GM21447 (cell line): ENCODE data around the gene ZNF655.

Experiments
- ATAC-seq: cut with Tn5 transposase; IDR thresholded peaks from one replicate; pipeline ENCODE4 v1.9.1; 2021; ENCODE audit not compliant: unreplicated experiment

ZNF655 gene

DNA sequence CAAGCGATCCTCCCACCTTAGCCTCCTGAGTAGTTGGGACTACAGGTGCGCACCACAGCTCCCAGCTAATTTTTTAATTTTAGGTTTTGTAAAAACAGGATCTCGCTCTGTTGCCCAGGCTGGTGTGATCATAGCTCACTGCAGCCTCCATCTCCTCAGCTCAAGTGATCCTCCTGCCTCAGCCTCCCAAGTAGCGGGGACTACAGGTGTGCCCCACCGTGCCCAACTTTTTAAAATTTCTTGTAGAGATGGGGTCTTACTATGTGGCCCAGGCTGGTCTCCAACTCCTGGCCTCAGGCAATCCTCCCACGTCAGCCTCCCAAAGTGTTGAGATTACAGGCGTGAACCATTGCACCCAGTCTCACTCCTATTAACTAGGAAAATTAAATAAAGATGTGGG, 47.1 kb downstream of the ZNF655 start:
- no peak for ATAC-seq

DNA sequence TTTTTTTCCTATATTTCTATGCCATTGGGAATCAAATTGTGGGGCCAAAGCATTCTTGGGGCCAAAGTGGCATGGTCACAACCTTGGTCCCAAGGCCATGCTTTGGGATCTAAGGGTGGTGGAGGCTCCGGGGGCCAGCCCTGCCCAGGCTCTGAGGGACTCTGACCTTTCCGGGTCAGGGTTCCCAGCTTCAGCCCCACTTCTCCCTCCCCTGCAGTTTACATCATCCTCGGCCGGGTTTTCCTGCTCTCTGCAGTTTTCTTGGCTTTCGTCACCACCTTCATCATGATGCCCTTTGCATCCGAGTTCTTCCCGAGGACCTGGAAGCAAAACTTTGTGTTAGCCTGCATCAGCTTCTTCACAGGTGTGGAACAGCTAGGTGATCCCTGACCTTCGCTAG, 48.1 kb downstream of the ZNF655 start:
- no peak for ATAC-seq

GRCh38 chr7:99607548-99607947, 49.1 kb downstream of the ZNF655 start:
- ATAC-seq, result no peak

GRCh38 chr7:99614495-99614894, 56.1 kb downstream of the ZNF655 start:
- no peak for ATAC-seq

DNA sequence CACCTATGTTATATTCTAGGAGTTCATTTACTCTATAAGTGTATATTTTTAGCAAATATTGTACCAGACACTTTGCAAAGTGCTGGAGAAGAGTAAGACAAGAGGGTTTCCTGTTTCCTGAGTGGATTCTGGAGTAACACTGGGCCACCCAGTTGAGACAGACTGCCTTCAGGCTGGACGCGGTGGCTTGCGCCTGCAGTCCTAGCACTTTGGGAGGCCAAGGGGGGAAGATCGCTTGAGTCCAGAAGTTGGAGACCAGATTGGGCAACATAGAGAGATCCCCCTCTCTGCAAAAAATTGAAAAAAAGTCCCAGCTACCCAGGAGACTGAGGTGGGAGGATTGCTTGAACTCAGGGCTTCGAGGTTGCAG, 57.5 kb downstream of the ZNF655 start:
- ATAC-seq, result no peak

- peak; percentile 92 for ATAC-seq
Measured at GRCh38 chr7:99616359-99617191, 58.1 kb downstream of the ZNF655 start, which contains the start of gene ZSCAN25. Gene ZSCAN25, plus strand, starts transcription at chr7:99616946. Its CDS starts 2,661 bp downstream, at chr7:99619607.

- ATAC-seq, result no peak
Measured at GRCh38 chr7:99617192-99617781, 58.8 kb downstream of the ZNF655 start.

- ATAC-seq, result no peak
Measured at GRCh38 chr7:99618726-99619125, 60.3 kb downstream of the ZNF655 start.

DNA sequence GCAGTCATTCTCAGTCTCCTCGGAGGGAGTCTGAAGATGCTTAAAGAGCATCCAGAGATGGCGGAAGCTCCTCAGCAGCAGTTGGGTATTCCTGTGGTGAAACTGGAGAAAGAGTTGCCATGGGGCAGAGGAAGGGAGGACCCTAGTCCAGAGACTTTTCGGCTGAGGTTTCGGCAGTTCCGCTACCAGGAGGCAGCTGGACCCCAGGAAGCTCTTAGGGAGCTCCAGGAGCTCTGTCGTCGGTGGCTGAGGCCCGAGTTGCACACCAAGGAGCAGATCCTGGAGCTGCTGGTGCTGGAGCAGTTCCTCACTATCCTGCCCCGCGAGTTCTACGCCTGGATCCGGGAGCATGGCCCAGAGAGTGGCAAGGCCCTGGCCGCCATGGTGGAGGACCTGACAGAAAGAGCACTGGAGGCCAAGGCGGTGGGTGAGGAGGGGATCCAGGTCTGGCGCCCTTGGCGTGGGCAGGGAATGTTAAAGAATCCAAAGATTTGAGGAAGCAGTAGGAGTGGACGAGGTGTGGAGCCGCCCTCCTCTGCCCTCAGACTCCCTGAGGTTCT, 61.2 kb downstream of the ZNF655 start:
- ATAC-seq, result no peak

GRCh38 chr7:99621271-99621670, 62.8 kb downstream of the ZNF655 start:
- ATAC-seq, result no peak

DNA sequence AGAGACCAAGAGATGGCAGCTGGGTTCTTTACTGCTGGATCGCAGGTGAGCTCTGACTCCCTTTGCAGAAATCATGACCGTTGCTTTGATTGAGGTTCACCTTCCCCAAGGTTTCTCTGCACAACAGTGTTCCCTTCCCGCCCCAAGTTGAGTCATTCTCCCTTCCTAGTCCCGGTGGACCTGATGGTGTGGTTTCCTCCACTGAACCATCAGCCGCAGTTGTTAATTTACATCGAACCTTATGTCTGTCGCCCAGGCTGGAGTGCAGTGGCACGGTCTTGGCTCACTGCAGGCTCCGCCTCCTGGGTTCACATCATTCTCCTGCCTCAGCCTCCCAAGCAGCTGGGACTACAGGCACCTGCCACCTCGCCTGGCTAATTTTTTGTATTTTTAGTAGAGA, 64.2 kb downstream of the ZNF655 start:
- ATAC-seq, result no peak

- ATAC-seq, result no peak
Measured at GRCh38 chr7:99623091-99623693, 64.8 kb downstream of the ZNF655 start.

- no peak for ATAC-seq
Measured at GRCh38 chr7:99623702-99624447, 65.4 kb downstream of the ZNF655 start.

DNA sequence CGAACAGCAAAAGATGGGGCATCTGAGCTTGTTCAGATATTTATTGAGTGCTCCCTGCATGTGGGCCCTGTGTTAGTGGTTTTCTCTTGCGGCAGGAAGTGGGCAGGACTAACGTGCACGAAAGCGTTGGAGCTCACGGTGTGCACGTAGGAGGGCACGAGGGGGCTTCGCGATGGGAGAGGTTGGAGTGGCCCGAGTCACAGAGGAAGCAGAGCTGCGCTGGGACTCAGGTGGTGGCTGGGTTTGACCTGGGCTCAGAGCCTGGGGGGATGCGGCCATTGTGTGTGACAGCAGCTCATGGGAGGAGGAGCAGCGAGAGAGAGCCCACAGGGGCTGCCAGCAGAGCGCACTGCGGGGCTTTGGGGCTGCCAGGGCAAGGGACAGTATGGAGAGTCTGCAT, 66.0 kb downstream of the ZNF655 start:
- ATAC-seq, result no peak

GRCh38 chr7:99625321-99625720, 66.9 kb downstream of the ZNF655 start:
- ATAC-seq, result no peak

GRCh38 chr7:99625961-99626360, 67.5 kb downstream of the ZNF655 start:
- ATAC-seq, result no peak
